Measurements from ENCODE around the gene MPP4. TPM values are rescaled to one million over a fixed set of nuclear protein-coding genes. Genes with fewer than 3 reads are reported as not detected.

MPP4 gene
- total RNA-seq, 1 donor: 1.1 TPM

- TF ChIP-seq CTCF (IDR thresholded peaks at IDR 0.05; ENCODE audit: extremely low read depth, low read depth, low read length): no peak
- H3K4me3 ChIP-seq (ENCODE audit: insufficient read depth, low read length): no peak overlapping the region
Measured at GRCh38 chr2:201669865-201670264, 28.6 kb downstream of the MPP4 start.

GRCh38 chr2:201668402-201668910, 30.0 kb downstream of the MPP4 start:
- TF ChIP-seq CTCF (IDR thresholded peaks at IDR 0.05; ENCODE audit: extremely low read depth, low read depth, low read length): no peak
- no peak for DNase-seq (ENCODE audit: insufficient read length, low spot score, missing footprints)
- H3K4me2 ChIP-seq (ENCODE audit: insufficient read depth, low read length): no peak overlapping the region

More at GRCh38 chr2:201669865-201670264, 28.6 kb downstream of the MPP4 start:
- Histone ChIP-seq H3K4me1 (ENCODE audit: insufficient read depth, low read length) (peaks cover 9% of the 10 kb centered on the region), H2AFZ (ENCODE audit: low read length) (no peak overlapping the region), H3K79me2 (ENCODE audit: insufficient read depth, low read length) (no peaks in the 10 kb centered on the region), H4K20me1 (ENCODE audit: insufficient read depth, low read length) (no peaks in the 10 kb centered on the region), H3K27me3 (ENCODE audit: insufficient read depth, low read length) (no peaks in the 10 kb centered on the region), H3K27ac (ENCODE audit: low read depth, low read length) (no peak overlapping the region), H3K36me3 (ENCODE audit: insufficient read depth, low read length) (no peaks in the 10 kb centered on the region), H3K9me3 (ENCODE audit: low read depth, low read length) (no peaks in the 10 kb centered on the region), H3K4me2 (ENCODE audit: insufficient read depth, low read length) (no peak overlapping the region)
- DNase-seq (ENCODE audit: insufficient read length, low spot score, missing footprints): no peak

GRCh38 chr2:201664334-201664733, 34.1 kb downstream of the MPP4 start:
- H3K27me3 ChIP-seq (ENCODE audit: insufficient read depth, low read length): no peaks in the 10 kb centered on the region
- H4K20me1 ChIP-seq (ENCODE audit: insufficient read depth, low read length): no peaks in the 10 kb centered on the region
- no peak overlapping the region for H3K4me2 ChIP-seq (ENCODE audit: insufficient read depth, low read length)
- H3K9me3 ChIP-seq (ENCODE audit: low read depth, low read length): no peaks in the 10 kb centered on the region
- H3K4me1 ChIP-seq (ENCODE audit: insufficient read depth, low read length): peaks cover 7% of the 10 kb centered on the region
- H3K79me2 ChIP-seq (ENCODE audit: insufficient read depth, low read length): no peaks in the 10 kb centered on the region
- TF ChIP-seq CTCF (IDR thresholded peaks at IDR 0.05; ENCODE audit: extremely low read depth, low read depth, low read length): no peak
- H3K36me3 ChIP-seq (ENCODE audit: insufficient read depth, low read length): no peaks in the 10 kb centered on the region
- H3K27ac ChIP-seq (ENCODE audit: low read depth, low read length): no peak overlapping the region
- H3K4me3 ChIP-seq (ENCODE audit: insufficient read depth, low read length): no peak overlapping the region
- no peak overlapping the region for H2AFZ ChIP-seq (ENCODE audit: low read length)
- DNase-seq (ENCODE audit: insufficient read length, low spot score, missing footprints): no peak

More at GRCh38 chr2:201668402-201668910, 30.0 kb downstream of the MPP4 start:
- H3K27me3 ChIP-seq (ENCODE audit: insufficient read depth, low read length): no peaks in the 10 kb centered on the region
- H3K36me3 ChIP-seq (ENCODE audit: insufficient read depth, low read length): no peaks in the 10 kb centered on the region
- H3K27ac ChIP-seq (ENCODE audit: low read depth, low read length): no peak overlapping the region
- H3K9me3 ChIP-seq (ENCODE audit: low read depth, low read length): no peaks in the 10 kb centered on the region
- no peak overlapping the region for H3K4me3 ChIP-seq (ENCODE audit: insufficient read depth, low read length)
- H3K79me2 ChIP-seq (ENCODE audit: insufficient read depth, low read length): no peaks in the 10 kb centered on the region
- H3K4me1 ChIP-seq (ENCODE audit: insufficient read depth, low read length): peaks cover 7% of the 10 kb centered on the region
- H2AFZ ChIP-seq (ENCODE audit: low read length): peak overlapping the region; percentile 15
- no peaks in the 10 kb centered on the region for H4K20me1 ChIP-seq (ENCODE audit: insufficient read depth, low read length)

DNA sequence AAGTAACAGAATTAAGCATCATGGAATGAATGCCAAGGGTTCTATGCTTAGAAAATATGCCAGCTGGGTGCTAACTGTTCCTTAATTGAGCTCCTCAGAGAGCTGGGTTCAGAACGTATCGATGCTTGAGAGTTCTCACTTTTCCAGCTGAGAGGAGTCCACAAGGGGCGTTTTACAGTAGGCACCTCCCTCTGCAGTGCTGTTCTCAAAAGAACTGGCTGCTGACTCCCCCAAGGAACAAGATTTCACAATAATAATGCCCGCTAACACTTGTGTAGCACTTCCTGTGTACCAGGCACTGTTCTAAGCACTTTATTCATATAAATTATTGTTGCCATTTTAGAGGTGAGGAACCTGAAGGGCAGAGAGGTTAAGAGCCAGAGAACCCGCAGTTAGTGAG, 37.1 kb downstream of the MPP4 start:
- H3K4me1 ChIP-seq (ENCODE audit: insufficient read depth, low read length): peaks cover 4% of the 10 kb centered on the region
- DNase-seq (ENCODE audit: insufficient read length, low spot score, missing footprints): no peak
- no peaks in the 10 kb centered on the region for H3K36me3 ChIP-seq (ENCODE audit: insufficient read depth, low read length)
- H4K20me1 ChIP-seq (ENCODE audit: insufficient read depth, low read length): no peaks in the 10 kb centered on the region
- H3K4me3 ChIP-seq (ENCODE audit: insufficient read depth, low read length): no peak overlapping the region
- no peak overlapping the region for H3K27ac ChIP-seq (ENCODE audit: low read depth, low read length)
- no peak for TF ChIP-seq CTCF (IDR thresholded peaks at IDR 0.05; ENCODE audit: extremely low read depth, low read depth, low read length)
- H3K79me2 ChIP-seq (ENCODE audit: insufficient read depth, low read length): no peaks in the 10 kb centered on the region
- no peak overlapping the region for H3K4me2 ChIP-seq (ENCODE audit: insufficient read depth, low read length)
- H3K9me3 ChIP-seq (ENCODE audit: low read depth, low read length): no peaks in the 10 kb centered on the region
- peak overlapping the region; percentile 76 for H2AFZ ChIP-seq (ENCODE audit: low read length)
- no peaks in the 10 kb centered on the region for H3K27me3 ChIP-seq (ENCODE audit: insufficient read depth, low read length)

All from osteoblast (primary cell).